Transverse colon (tissue), 4 donors: ENCODE measurements around the gene SLC37A1. TPM values are rescaled to one million over a fixed set of nuclear protein-coding genes. Genes with fewer than 3 reads are reported as not detected.

ENCODE experiments used
- DNase-seq: peaks from one replicate; pipeline ENCODE4 v3.0.0-alpha.2; 2019
- H3K27ac ChIP-seq, 4 donors: fragments of 200-600 bp; sonication (generic); 2 replicates each; pipeline ENCODE4 v1.5.1; 2016 to 2018; ENCODE audit warnings: inconsistent platforms in 4 of 4
- H3K27me3 ChIP-seq: fragments of 200-600 bp; sonication (generic); 2 replicates; pipeline ENCODE4 v1.5.1; 2017; ENCODE audit warnings: inconsistent platforms
- H3K36me3 ChIP-seq, 4 donors: fragments of 200-600 bp; sonication (generic); 2 replicates each; pipeline ENCODE4 v1.5.1; 2017 to 2019; ENCODE audit warnings: inconsistent platforms in 4 of 4
- H3K4me1 ChIP-seq, 4 donors: fragments of 200-600 bp; sonication (generic); 2 replicates each; pipeline ENCODE4 v1.5.1; 2017 to 2020; ENCODE audit warnings: inconsistent platforms in 4 of 4
- H3K4me3 ChIP-seq, 4 donors: fragments of 200-600 bp; sonication (generic); 1 replicate in 1 of 4; 2 replicates in 3 of 4; pipeline versions ENCODE4 v1.5.1 to v1.6.1; 2017 to 2019; ENCODE audit warnings: inconsistent platforms in 4 of 4
- H3K9me3 ChIP-seq, 2 donors: fragments of 200-600 bp; sonication (generic); 2 replicates each; pipeline ENCODE4 v1.5.1; 2017 to 2019; ENCODE audit warnings: inconsistent platforms in 2 of 2
- EP300 ChIP-seq: sonication (generic); formaldehyde crosslinking; IDR thresholded peaks from one replicate; pipeline ENCODE4 v1.6.1; 2017; ENCODE audit warnings: antibody characterized with exemption, low read depth
- POLR2A ChIP-seq: fragments of 450-650 bp; IDR thresholded peaks from one replicate; pipeline ENCODE4 v1.6.1; 2016; ENCODE audit warnings: antibody characterized with exemption, mild to moderate bottlenecking, moderate library complexity
- POLR2AphosphoS5 ChIP-seq, 3 donors: sonication (generic); formaldehyde crosslinking; IDR thresholded peaks; one replicate each; pipeline ENCODE4 v1.6.1; 2016; ENCODE audit warnings: antibody characterized with exemption in 3 of 3
- WGBS, 2 donors: methylation state at CpG; one replicate each; pipeline ENCODE4 v1.1.5; 2018; ENCODE audit warnings: low coverage in 1 of 2; 5-methylcytosine and 5-hydroxymethylcytosine counted together
- in situ Hi-C, 4 donors: fragments of 200-750 bp; cut with MboI; loops; one replicate each; pipeline versions ENCODE4 v1.15.0 to v1.15.1; 2017; ENCODE audit warnings: low sequenced_read_pairs in 3 of 4, low pct_ligation_motif_present in 1 of 4, low pct_unique_long_range_greater_than_20kb in 1 of 4
- intact Hi-C: fragments of 100-400 bp; cut with DNase I; formaldehyde crosslinking; loops from one replicate; pipeline ENCODE4 v1.15.1; 2023; ENCODE audit warnings: low total_unique reads
- total RNA-seq, 4 donors: library from RNA; depleted of rRNA; stranded (reverse); fragments of >200 nt; gene quantifications; one replicate each; pipeline ENCODE4 v1.1.0, GENCODE V29; 2016
- TF ChIP-seq, protein P1 (sequence below), 5 experiments: fragments of 200-600 bp in 3 of 5; fragments of 450-650 bp in 2 of 5; sonication (generic) in 3 of 5; IDR thresholded peaks; 1 replicate in 2 of 5; 2 replicates in 3 of 5; pipeline ENCODE4 v1.5.1; 2016 to 2017; ENCODE audit warnings: antibody characterized with exemption in 5 of 5, inconsistent platforms in 3 of 5, mild to moderate bottlenecking in 2 of 5, moderate library complexity in 1 of 5

The SLC37A1 gene
- total RNA-seq, 4 donors from 2014 or later: 80.8 to 139 (median 117) TPM

DNA sequence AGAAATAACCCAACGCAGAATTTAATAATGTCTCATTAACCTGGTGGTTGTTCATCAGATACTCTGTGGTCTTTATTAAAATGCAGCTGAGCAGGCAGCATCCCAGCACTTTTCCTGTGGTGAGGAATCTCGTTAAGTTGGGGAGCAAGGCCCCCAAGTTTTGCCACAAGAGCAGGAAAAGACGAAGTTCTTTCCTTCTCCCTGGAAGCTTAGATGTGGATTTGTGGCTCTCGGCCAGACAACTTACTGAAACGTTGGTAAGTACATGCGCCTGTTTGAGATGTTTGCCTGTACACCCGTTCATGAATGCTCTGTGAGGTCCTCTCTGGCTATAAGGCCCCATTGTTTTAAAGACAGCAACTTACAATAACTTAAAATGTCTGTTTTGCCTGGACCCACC, 105.5 kb downstream of the SLC37A1 start:
- peaks cover 32% of the 10 kb centered on the region for H3K27me3 ChIP-seq
- in situ Hi-C loops (no loop called here), intact Hi-C loops (no loop called here)
- 70 to 75% methylated on average over 7 of the region's 7 CpGs for WGBS, 2 donors
- DNase-seq: no peak
- H3K27ac ChIP-seq: no peak overlapping the region
- no peaks in the 10 kb centered on the region for H3K9me3 ChIP-seq
- TF ChIP-seq, protein P1, sequence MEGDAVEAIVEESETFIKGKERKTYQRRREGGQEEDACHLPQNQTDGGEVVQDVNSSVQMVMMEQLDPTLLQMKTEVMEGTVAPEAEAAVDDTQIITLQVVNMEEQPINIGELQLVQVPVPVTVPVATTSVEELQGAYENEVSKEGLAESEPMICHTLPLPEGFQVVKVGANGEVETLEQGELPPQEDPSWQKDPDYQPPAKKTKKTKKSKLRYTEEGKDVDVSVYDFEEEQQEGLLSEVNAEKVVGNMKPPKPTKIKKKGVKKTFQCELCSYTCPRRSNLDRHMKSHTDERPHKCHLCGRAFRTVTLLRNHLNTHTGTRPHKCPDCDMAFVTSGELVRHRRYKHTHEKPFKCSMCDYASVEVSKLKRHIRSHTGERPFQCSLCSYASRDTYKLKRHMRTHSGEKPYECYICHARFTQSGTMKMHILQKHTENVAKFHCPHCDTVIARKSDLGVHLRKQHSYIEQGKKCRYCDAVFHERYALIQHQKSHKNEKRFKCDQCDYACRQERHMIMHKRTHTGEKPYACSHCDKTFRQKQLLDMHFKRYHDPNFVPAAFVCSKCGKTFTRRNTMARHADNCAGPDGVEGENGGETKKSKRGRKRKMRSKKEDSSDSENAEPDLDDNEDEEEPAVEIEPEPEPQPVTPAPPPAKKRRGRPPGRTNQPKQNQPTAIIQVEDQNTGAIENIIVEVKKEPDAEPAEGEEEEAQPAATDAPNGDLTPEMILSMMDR (IDR thresholded peaks at IDR 0.05): no peak
- TF ChIP-seq POLR2AphosphoS5 (IDR thresholded peaks at IDR 0.05) (no peak), POLR2A (no peak), EP300 (no peak)
- peaks cover 0 to 10% (median 6%) of the 10 kb centered on the region in 4 donors for H3K4me1 ChIP-seq
- H3K4me3 ChIP-seq: no peak overlapping the region
- no peaks in the 10 kb centered on the region for H3K36me3 ChIP-seq

- peaks cover 0 to 17% (median 8%) of the 10 kb centered on the region in 4 donors for H3K4me1 ChIP-seq
- intact Hi-C loops (no loop called here), in situ Hi-C loops (no loop called here)
- DNase-seq: no peak
- no peak overlapping the region for H3K27ac ChIP-seq
- no peak for TF ChIP-seq POLR2A
- TF ChIP-seq, protein P1 (IDR thresholded peaks at IDR 0.05): no peak
- TF ChIP-seq POLR2AphosphoS5 (IDR thresholded peaks at IDR 0.05): no peak
- no peak for TF ChIP-seq EP300
- WGBS, 2 donors: 89% methylated on average over 5 of the region's 6 CpGs; no CpG with 5 or more reads in 1 of the 2 donors
- no peak overlapping the region for H3K4me3 ChIP-seq
- no peaks in the 10 kb centered on the region for H3K9me3 ChIP-seq
- peaks cover 32% of the 10 kb centered on the region for H3K27me3 ChIP-seq
- no peaks in the 10 kb centered on the region for H3K36me3 ChIP-seq
These were observed 106.2 kb downstream of the SLC37A1 start for GRCh38 chr21:42619841-42620240.

- Histone ChIP-seq H3K27me3 (peaks cover 32% of the 10 kb centered on the region), H3K4me1 (peaks cover 0 to 15% (median 8%) of the 10 kb centered on the region in 4 donors), H3K4me3 (no peak overlapping the region), H3K9me3 (no peaks in the 10 kb centered on the region), H3K36me3 (no peaks in the 10 kb centered on the region), H3K27ac (peak overlapping the region in 1 of 4 donors; percentile 14)
- in situ Hi-C loops: no loop called here
- 62% methylated on average over 15 of the region's 15 CpGs; no CpG with 5 or more reads in 1 of the 2 donors for WGBS, 2 donors
- intact Hi-C loops: no loop called here
- peak; percentile 58 for DNase-seq
- TF ChIP-seq POLR2A (no peak), EP300 (no peak), POLR2AphosphoS5 (IDR thresholded peaks at IDR 0.05) (no peak)
- TF ChIP-seq, protein P1 (IDR thresholded peaks at IDR 0.05): no peak
These were observed 107.6 kb downstream of the SLC37A1 start for GRCh38 chr21:42621166-42621818.

DNA sequence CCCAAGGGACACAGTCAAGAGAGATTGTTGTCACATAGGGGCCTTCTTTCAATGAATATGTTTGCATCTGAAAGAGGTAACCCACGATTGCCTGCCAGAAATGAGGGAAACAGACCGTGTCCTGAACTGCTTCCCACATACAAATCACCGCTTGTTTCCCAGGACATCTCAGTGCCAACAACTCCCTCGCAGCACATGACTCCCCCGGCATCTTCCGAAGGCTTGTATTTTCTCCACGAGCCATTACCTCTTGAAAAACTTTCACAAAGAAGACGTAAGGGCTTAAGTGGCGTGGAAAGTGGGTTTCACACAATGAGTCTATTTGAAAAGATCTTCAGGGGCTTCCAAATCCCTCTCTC, 108.1 kb downstream of the SLC37A1 start:
- Histone ChIP-seq H3K4me1 (peaks cover 0 to 10% (median 4%) of the 10 kb centered on the region in 4 donors), H3K36me3 (no peaks in the 10 kb centered on the region), H3K4me3 (no peak overlapping the region), H3K27me3 (peaks cover 30% of the 10 kb centered on the region), H3K27ac (no peak overlapping the region), H3K9me3 (no peaks in the 10 kb centered on the region)
- no peak for DNase-seq
- in situ Hi-C loops (no loop called here), intact Hi-C loops (no loop called here)
- 83 to 91% methylated on average over 7 to 9 of the region's 9 CpGs for WGBS, 2 donors
- TF ChIP-seq, protein P1 (IDR thresholded peaks at IDR 0.05): no peak
- TF ChIP-seq EP300 (no peak), POLR2A (no peak), POLR2AphosphoS5 (IDR thresholded peaks at IDR 0.05) (no peak)
